22Rv1 (cell line): Measurements from ENCODE around the gene VMAC.
"Not testable (repeated sequence)": the region's sequence is repeated elsewhere in the genome, so short reads cannot be mapped to it uniquely, and the experiment has no call there.

Experiments
- H3K27ac ChIP-seq: fragments of 450-650 bp; 2 replicates; pipeline ENCODE4 v1.5.1; 2017
- ZFX ChIP-seq: fragments of 450-650 bp; IDR thresholded peaks from 2 replicates; pipeline ENCODE4 v1.6.1; 2017; ENCODE audit warnings: antibody characterized with exemption, borderline replicate concordance
- TF ChIP-seq, protein P1 (sequence below): fragments of 450-650 bp; IDR thresholded peaks from 2 replicates; pipeline ENCODE4 v1.5.1; 2017; ENCODE audit warnings: mild to moderate bottlenecking

The VMAC gene

DNA sequence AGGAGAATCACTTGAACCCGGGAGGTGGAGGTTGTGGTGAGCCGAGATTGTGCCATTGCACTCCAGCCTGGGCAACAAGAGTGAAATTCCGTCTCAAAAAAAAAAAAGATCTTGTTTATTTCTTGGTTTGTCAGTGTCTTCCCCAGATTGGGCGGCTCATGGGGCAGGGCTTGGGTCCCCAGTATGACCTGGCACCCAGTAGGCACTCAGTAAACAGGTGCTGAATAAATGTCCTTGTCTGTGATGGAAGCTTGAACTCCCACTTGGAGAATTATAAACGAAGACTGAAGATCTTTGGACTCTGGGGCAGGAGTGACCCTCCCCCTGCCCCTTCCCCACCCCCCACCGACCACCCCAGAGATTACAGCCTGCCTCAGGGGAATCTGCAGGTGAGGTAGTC is 24.5 kb upstream of the VMAC start:
- no peak overlapping the region for H3K27ac ChIP-seq
- TF ChIP-seq, protein P1, sequence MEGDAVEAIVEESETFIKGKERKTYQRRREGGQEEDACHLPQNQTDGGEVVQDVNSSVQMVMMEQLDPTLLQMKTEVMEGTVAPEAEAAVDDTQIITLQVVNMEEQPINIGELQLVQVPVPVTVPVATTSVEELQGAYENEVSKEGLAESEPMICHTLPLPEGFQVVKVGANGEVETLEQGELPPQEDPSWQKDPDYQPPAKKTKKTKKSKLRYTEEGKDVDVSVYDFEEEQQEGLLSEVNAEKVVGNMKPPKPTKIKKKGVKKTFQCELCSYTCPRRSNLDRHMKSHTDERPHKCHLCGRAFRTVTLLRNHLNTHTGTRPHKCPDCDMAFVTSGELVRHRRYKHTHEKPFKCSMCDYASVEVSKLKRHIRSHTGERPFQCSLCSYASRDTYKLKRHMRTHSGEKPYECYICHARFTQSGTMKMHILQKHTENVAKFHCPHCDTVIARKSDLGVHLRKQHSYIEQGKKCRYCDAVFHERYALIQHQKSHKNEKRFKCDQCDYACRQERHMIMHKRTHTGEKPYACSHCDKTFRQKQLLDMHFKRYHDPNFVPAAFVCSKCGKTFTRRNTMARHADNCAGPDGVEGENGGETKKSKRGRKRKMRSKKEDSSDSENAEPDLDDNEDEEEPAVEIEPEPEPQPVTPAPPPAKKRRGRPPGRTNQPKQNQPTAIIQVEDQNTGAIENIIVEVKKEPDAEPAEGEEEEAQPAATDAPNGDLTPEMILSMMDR = no peak
- TF ChIP-seq ZFX = no peak

DNA sequence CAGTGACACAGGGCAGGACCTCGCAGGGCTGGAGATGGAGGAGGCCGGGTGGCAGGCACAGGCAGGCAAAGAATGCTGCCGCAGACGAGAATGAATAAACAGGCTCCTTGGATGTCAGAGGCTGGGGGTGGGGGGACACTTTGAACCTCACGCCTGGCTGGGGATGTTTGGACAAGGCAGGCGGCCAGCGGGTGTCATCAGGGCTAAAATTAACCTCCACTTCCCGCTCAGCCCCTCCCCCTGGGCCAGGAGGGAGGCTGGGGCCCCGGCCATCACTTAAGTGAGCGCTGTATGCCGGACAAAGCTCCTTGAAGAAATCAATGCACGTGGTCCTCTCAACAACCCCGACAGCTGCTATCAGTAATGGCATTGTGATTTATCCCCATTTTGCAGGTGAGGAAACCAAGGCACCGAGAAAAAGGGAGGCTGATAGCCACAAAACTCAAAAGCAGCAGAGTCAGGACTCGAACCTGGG is 24.0 kb upstream of the VMAC start:
- TF ChIP-seq ZFX = no peak
- TF ChIP-seq, protein P1 = no peak
- no peak overlapping the region for H3K27ac ChIP-seq

DNA sequence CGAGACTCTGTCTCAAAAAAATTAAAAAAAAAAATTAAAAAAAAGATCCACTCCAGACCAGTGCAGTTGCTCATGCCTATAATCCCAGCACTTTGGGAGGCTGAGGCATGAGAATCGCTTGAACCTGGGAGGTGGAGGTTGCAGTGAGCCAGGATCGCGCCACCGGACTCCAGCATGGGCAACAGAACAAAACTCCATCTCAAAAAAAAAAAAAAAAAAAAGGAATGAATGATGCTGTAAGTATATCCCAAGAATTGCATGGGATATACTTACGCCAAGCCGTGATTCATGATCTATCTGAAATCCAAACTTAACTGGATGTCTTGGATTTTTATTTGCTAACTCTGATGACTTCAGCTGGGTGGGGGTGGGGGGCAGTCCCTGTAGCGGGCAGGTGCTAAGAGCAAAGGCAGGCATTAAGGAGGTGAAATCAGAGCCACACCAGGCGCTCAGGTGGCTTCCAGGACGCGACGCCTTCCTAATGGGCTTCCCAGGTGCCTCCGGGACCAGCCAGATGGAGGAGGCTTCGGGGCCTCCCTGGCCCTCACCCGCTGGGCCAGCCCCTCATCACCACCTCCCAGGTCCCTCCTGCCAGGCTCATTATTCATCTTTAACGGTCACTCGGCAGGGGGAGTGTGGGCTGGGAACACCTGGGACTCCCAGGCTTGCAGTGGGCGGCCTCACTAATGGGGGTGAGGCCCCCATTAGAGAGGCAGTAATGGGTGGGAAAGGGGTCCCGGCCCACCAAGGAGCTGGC is 23.0 kb upstream of the VMAC start:
- no peak overlapping the region for H3K27ac ChIP-seq
- TF ChIP-seq, protein P1 = no peak
- TF ChIP-seq ZFX = no peak

DNA sequence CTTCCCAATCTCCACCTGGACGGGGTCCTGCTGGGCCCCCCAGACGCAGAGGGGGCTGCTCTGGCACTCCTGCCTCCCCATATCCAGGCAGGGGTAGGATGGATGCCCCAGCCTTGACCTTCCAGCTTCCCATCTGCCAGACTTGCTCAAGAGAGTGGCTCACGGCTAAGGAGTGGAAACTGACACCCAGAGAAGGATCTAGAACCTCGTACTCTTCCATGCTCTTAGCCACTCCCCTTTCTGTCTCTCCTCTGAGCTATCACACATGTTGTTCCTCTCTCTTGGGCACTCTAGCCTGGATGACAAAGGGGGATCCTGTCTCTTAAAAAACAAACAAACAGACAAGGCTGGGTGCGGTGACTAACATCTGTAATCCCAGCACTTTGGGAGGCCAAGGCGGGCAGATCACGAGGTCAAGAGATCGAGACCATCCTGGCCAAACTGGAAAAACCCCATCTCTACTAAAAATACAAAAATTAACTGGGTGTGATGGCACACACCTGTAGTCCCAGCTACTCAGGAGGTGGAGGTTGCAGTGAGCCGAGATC is 22.2 kb upstream of the VMAC start:
- TF ChIP-seq, protein P1 = no peak
- no peak for TF ChIP-seq ZFX
- H3K27ac ChIP-seq = no peak overlapping the region

DNA sequence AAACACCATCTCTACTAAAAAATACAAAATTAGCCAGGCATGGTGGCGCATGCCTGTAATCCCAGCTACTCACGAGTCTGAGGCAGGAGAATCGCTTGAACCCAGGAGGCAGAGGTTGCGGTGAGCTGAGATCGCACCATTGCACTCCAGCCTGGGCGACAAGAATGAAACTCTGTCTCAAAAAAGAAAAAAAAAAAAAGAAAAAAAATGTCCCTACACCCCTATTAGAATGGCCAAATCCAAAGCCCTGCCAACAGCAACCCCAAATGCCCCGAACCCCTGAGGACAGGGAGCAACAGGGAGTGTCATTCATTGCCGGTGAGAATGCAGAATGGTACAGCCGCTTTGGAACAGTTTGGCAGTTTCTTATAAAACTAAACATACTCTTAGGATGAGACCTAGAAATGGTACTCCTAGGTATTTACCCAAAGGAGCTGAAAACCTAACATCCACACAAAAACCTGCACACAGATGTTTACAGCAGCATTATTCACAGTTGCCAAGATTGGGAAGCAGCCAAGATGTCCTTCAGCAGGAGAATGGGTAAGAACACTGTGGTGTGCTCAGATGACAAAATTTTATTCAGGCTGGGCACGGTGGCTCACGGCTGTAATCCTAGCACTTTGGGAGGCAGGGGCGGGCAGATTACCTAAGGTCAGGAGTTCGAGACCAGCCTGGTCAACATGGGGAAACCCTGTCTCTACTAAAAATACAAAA is 21.4 kb upstream of the VMAC start:
- not testable (repeated sequence) for H3K27ac ChIP-seq

DNA sequence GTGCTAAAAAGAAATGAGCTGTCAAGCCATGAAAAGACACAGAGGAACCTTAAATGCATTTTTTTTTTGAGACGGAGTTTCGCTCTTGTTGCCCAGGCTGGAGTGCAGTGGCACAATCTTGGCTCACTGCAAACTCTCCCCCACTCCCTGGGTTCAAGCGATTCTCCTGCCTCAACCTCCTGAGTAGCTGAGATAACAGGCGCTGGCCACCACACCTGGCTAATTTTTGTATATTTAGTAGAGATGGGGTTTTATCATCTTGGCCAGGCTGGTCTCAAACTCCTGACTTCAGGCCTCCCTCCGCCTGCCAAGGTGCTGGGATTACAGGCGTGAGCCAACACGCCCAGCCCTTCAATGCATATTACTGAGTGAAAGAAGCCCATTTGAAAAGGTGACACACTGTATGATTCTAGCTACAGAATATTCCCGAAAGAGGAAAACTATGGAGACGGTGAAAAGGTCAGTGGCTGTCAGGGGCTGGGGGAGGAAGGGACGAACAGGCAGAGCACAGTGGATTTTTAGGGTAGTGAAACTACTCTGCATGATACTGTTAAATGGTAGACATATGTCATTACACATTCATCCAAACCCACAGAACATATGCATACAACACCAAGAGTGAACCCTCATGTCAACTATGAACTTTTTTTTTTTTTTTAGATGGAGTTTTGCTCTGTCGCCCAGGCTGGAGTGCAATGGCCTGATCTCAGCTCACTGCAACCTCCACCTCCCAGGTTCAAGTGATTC is 20.4 kb upstream of the VMAC start:
- H3K27ac ChIP-seq = not testable (repeated sequence)

DNA sequence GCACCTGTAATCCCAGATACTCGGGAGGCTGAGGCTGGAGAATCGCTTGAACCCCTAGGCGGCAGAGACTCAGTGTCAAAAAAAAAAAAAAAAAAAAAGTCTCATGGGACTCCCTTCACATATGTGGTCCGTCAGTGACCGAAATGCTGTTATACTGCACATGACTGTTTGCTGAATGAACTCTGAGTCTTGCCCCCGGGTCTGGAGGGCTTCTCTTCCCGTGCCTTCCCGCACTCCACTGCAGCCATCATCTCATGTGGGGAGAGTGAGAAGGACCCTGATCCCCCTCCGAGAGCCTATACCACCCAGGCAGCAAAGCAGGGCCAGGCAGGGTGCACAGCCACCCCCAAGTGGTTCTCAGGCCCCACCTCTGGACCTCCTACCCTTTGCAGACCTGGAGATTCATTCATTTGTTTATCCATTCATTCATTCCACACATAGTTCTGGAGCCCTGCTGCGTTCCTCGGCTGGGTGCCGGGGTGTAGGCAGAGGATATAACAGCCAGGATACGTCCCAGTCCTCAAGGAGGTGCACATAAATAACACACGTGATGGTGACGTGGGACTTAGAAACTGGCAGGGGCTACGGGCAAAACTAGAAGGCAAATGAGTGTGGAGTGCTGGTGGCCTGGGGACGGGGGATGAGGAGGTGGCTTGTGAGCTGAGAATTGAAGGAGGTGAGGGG is 15.2 kb upstream of the VMAC start:
- TF ChIP-seq ZFX = no peak
- TF ChIP-seq, protein P1 = no peak
- H3K27ac ChIP-seq = no peak overlapping the region
